GM12892 (cell line): ENCODE results near the gene FUT1.
"Not testable (repeated sequence)": the region's sequence is repeated elsewhere in the genome, so short reads cannot be mapped to it uniquely, and the experiment has no call there.

Experiments
- DNase-seq: peaks from one replicate; pipeline ENCODE4 v3.0.0; 2011; ENCODE audit not compliant: insufficient read length
- FAIRE-seq: peaks from 2 replicates; lab custom pipeline; 2011; peaks lifted over from hg19 to GRCh38; lab: Jason Lieb, UNC
- POLR2A ChIP-seq: IDR thresholded peaks from 2 replicates; pipeline ENCODE4 v1.6.1; 2011; ENCODE audit warnings: low read depth, low read length, control low read depth
- POLR2AphosphoS5 ChIP-seq: IDR thresholded peaks from 2 replicates; pipeline ENCODE4 v1.6.1; 2011; ENCODE audit warnings: low read depth, low read length, control low read depth
- TAF1 ChIP-seq: IDR thresholded peaks from 2 replicates; pipeline ENCODE4 v1.6.1; 2011; ENCODE audit warnings: low read depth, mild to moderate bottlenecking, control low read depth, low read length, borderline replicate concordance

FUT1 gene

DNA sequence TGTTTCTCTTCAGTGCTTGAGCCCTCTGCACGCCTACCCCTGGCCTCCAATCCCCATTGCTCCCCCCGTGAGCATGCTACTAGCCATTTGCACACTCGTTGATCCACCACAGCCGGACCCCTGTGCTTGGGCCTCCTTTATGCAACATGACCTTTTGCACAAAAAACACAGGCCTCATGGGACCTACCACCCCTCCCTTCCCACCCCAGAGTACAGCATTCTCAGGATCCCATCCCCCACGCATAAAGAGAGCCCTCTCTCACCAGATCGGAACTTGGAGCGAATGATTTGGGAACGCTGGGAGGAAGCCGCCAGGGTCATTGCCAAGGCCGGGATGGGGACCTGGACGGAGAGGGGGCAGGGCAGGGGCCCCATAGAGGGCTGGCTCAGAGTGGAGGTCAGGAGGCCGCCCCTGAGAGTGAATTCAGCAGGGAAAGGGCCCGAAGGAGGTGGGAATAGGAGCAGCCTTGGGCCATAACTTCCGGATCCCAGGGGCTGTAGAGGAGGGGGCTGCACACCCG lies 33.7 kb downstream of the FUT1 start:
- FAIRE-seq = no peak
- no peak for DNase-seq

DNA sequence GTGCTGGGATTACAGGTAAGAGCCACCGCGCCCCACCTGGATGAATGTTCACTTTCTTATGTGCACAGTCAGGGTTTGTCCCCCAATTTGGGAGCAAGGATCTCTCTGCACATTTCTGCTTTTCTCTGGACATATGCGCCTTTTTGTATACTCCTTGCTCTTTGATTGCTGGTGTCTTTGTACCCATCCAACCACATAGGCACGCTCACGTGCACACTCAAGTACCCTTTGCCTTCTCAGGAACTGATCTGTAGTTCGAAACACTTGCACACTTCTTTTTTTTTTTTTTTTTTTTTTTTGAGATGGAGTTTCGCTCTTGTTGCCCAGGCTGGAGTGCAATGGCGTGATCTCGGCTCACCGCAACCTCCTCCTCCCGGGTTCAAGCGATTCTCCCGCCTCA lies 34.3 kb downstream of the FUT1 start:
- DNase-seq, FAIRE-seq: not testable (repeated sequence)

More for the DNA sequence above, 33.7 kb downstream of the FUT1 start:
- TF ChIP-seq TAF1 = no peak
- TF ChIP-seq POLR2AphosphoS5 = no peak
- TF ChIP-seq POLR2A = no peak

DNA sequence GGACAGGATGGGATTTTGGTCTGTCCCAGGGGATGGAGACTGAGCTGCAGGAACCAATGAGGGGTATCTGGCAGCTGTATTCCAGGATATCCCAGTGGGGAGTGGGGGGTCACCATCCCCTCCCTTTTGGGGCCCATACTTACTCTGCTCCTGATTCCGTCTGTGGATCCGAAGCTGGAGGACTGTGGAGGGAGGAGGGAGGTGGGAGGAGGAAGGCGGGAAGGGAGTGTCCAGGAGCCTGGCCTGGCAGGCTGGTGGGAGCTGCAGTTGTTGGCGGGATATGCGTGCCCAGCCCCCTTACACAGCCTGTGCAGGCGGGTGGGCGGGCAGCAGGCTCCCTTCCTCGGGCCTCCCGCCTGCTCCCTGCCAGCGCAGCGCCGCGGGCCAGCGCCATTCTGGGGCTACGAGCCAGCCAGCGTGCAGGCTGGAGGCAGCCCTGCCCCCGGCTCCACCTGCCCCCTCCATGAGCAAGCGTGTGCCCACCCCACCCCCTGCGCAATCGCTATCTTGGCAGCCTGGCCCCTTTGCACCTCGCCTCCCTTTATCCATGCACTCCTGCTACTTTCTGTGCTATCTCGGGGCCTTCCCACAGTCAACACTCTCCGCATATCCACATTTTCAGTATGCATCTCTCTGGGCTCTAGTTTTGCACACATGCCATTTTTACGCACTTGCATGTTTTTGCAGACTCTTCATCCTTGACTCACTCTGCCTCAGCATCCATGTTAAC lies 35.7 kb downstream of the FUT1 start:
- no peak for TF ChIP-seq POLR2A
- no peak for TF ChIP-seq POLR2AphosphoS5
- TF ChIP-seq TAF1 = no peak
- no peak for DNase-seq
- no peak for FAIRE-seq

- TF ChIP-seq POLR2AphosphoS5 (no peak), TAF1 (no peak), POLR2A (no peak)
- FAIRE-seq = no peak
- no peak for DNase-seq
Measured at GRCh38 chr19:48715681-48716171, 36.7 kb downstream of the FUT1 start.

- FAIRE-seq = peak; percentile 53
Measured at GRCh38 chr19:48714759-48715675, 37.4 kb downstream of the FUT1 start.

GRCh38 chr19:48713864-48714755 lies 38.3 kb downstream of the FUT1 start:
- TF ChIP-seq POLR2AphosphoS5 = no peak
- peak; percentile 29; the same call in 1 of the 2 replicates for TF ChIP-seq POLR2A
- FAIRE-seq (peak; percentile 99), DNase-seq (peak; percentile 99)

More at GRCh38 chr19:48714759-48715675, 37.4 kb downstream of the FUT1 start:
- DNase-seq = no peak
- TF ChIP-seq TAF1 (no peak), POLR2A (no peak), POLR2AphosphoS5 (no peak)

DNA sequence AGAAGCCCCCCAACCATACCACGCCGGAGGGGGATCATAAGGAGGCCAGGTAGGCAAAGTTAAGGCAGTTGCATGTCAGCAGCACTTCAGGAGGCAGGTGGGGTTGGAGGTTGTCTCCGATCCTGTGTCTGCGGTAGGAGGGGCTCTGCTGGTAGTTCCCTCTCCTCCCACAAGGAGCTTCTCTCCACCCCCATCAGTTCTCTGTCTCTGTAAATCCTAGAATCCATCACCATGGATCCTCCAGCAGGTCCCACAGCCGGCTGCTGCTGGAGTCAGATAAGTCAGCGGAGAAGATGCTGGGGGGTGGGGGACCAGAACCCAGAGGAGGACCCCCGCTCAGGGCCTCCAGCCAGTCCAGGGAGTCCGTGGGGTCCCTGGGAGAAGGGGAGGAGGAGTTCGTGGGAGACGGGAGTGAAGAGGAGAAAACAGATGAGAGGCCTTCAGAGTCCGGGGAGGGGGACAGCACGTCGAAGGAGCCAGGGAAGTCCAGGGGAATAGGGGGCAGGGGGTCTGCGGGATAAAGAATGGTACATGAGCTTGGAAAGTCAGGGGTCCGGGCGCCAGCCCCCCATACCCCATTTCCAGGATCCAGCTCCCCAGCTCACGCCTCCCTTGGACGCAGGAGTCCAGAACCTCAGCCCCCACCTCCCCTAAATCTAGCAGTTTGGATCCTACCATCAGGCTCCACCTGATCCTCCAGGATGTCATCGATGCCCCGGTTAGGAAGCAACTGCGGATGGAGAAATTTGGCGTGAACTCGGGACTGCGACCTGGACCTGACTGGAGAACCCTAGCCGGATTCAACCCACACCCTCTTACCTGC lies 39.2 kb downstream of the FUT1 start:
- FAIRE-seq (no peak), DNase-seq (no peak)
- no peak for TF ChIP-seq POLR2AphosphoS5
- no peak for TF ChIP-seq POLR2A
- TF ChIP-seq TAF1 = no peak

DNA sequence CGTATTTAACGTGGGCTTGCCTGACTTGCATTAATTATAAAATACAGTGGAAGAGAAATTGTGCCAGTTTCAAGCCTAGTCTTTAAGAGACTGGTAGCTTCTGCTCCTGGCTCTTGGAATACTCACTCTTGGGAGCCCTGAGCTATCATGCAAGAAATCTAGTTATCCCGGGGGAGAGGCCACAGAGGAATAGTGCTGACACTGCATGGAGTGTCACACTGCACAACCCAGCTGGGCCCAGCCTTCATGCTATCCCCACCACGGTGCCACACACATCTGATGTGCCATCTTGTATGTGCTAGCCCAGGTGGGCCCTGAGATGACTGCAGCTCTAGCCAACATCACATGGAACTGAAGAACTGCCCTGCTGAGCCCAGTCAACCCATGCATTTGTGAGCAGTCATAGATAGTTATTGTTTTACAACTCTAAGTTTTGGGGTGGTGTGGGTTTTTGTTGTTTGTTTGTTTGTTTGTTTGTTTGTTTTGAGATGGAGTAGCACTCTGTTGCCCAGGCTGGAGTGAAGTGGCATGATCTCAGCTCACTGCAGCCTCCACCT lies 41.3 kb downstream of the FUT1 start:
- FAIRE-seq (no peak), DNase-seq (no peak)
- TF ChIP-seq POLR2A (no peak), TAF1 (no peak), POLR2AphosphoS5 (no peak)

- no peak for TF ChIP-seq POLR2A
- no peak for DNase-seq
- no peak for FAIRE-seq
Measured at GRCh38 chr19:48708471-48708870, 44.0 kb downstream of the FUT1 start.

DNA sequence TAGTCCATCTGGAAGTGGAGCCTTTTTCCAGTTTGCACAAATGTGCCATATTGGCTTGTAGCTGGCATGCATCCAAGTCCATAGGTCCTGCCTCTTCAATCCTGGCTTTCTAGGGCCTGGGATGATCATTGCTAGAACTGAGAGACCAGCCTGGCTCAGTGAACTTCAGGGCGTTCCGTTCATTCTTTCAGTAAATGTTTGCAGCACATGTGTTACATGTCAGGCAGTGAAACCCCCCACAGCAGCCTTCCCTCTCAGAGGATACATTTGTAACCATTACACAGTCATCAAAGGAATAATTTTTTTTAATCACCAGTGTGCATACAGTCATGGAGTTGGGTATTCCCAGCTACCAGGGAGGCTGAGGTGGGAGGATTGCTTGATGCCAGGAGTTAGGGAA lies 47.0 kb downstream of the FUT1 start:
- no peak for FAIRE-seq
- no peak for DNase-seq
- no peak for TF ChIP-seq POLR2AphosphoS5
- TF ChIP-seq POLR2A = no peak
- TF ChIP-seq TAF1 = no peak

- FAIRE-seq = no peak
- DNase-seq = no peak
- no peak for TF ChIP-seq POLR2AphosphoS5
- TF ChIP-seq POLR2A = no peak
- TF ChIP-seq TAF1 = no peak
Measured at GRCh38 chr19:48703316-48703715, 49.1 kb downstream of the FUT1 start.
